ENCODE results near the gene CYB561D1.

CYB561D1 gene

GRCh38 chr1:109503935-109504334 is 10.0 kb downstream of the CYB561D1 start:
- no peak for DNase-seq (ENCODE audit: low read depth in 1 of 2, low spot score in 1 of 2)
- Histone ChIP-seq H3K4me3 (replicated peaks; ENCODE audit: insufficient read depth, low read length) (no peak overlapping the region), H3K27me3 (ENCODE audit: insufficient read depth, poor library complexity, severe bottlenecking) (no peaks in the 10 kb centered on the region), H3K27ac (replicated peaks) (no peak overlapping the region)
- TF ChIP-seq GABPA (IDR thresholded peaks at IDR 0.05; ENCODE audit: low read depth) = no peak

- H3K27me3 ChIP-seq (ENCODE audit: insufficient read depth, poor library complexity, severe bottlenecking) = no peaks in the 10 kb centered on the region
- DNase-seq (ENCODE audit: low read depth in 1 of 2, low spot score in 1 of 2) = no peak
These were observed 11.1 kb downstream of the CYB561D1 start for GRCh38 chr1:109504974-109505373.

GRCh38 chr1:109508001-109508872 is 14.3 kb downstream of the CYB561D1 start:
- no peak overlapping the region for H3K27ac ChIP-seq (replicated peaks)
- H3K4me3 ChIP-seq (replicated peaks; ENCODE audit: insufficient read depth, low read length) = no peak overlapping the region
- no peak for DNase-seq (ENCODE audit: low read depth in 1 of 2, low spot score in 1 of 2)
- TF ChIP-seq SPI1 (IDR thresholded peaks at IDR 0.05; ENCODE audit: borderline replicate concordance, low read depth) (no peak), POLR2AphosphoS5 (IDR thresholded peaks at IDR 0.05; ENCODE audit: low read depth) (no peak), REST (IDR thresholded peaks at IDR 0.05; ENCODE audit: insufficient replicate concordance, low read depth) (no peak), CTCF (IDR thresholded peaks at IDR 0.05; ENCODE audit: insufficient read depth, low read length) (no peak), GABPA (IDR thresholded peaks at IDR 0.05; ENCODE audit: low read depth) (no peak)
- no peaks in the 10 kb centered on the region for H3K27me3 ChIP-seq (ENCODE audit: insufficient read depth, poor library complexity, severe bottlenecking)

More at GRCh38 chr1:109504974-109505373, 11.1 kb downstream of the CYB561D1 start:
- H3K27ac ChIP-seq (replicated peaks) = no peak overlapping the region
- H3K4me3 ChIP-seq (replicated peaks; ENCODE audit: insufficient read depth, low read length) = no peak overlapping the region
- TF ChIP-seq GABPA (IDR thresholded peaks at IDR 0.05; ENCODE audit: low read depth) (no peak), REST (IDR thresholded peaks at IDR 0.05; ENCODE audit: insufficient replicate concordance, low read depth) (no peak), POLR2AphosphoS5 (IDR thresholded peaks at IDR 0.05; ENCODE audit: low read depth) (no peak), SPI1 (IDR thresholded peaks at IDR 0.05; ENCODE audit: borderline replicate concordance, low read depth) (no peak), CTCF (IDR thresholded peaks at IDR 0.05; ENCODE audit: insufficient read depth, low read length) (no peak)

- peak overlapping the region; percentile 53 for H3K4me3 ChIP-seq (replicated peaks; ENCODE audit: insufficient read depth, low read length)
- no peak for DNase-seq (ENCODE audit: low read depth in 1 of 2, low spot score in 1 of 2)
These were observed 14.9 kb downstream of the CYB561D1 start for GRCh38 chr1:109508873-109509175.

More at GRCh38 chr1:109508873-109509175, 14.9 kb downstream of the CYB561D1 start:
- Histone ChIP-seq H3K27me3 (ENCODE audit: insufficient read depth, poor library complexity, severe bottlenecking) (no peaks in the 10 kb centered on the region), H3K27ac (replicated peaks) (no peak overlapping the region)
- TF ChIP-seq REST (IDR thresholded peaks at IDR 0.05; ENCODE audit: insufficient replicate concordance, low read depth) (no peak), GABPA (IDR thresholded peaks at IDR 0.05; ENCODE audit: low read depth) (no peak), SPI1 (IDR thresholded peaks at IDR 0.05; ENCODE audit: borderline replicate concordance, low read depth) (no peak)

Data from HL-60 (cell line).